GM12878 (cell line): ENCODE data around the gene LBH. TPM values are rescaled to one million over a fixed set of nuclear protein-coding genes. Genes with fewer than 3 reads are reported as not detected.

Experiments used
- CBX3 ChIP-seq: fragments of 200-600 bp; sonication (generic); IDR thresholded peaks from 2 replicates; pipeline ENCODE4 v1.6.1; 2016; ENCODE audit warnings: low read depth, borderline replicate concordance
- ETV6 ChIP-seq, 2 experiments: fragments of 450-650 bp in 1 of 2; IDR thresholded peaks in 1 of 2; conservative IDR thresholded peaks in 1 of 2; 2 replicates each; pipeline ENCODE4 v1.6.1; 2014; ENCODE audit warnings: antibody characterized with exemption in 1 of 2, borderline replicate concordance in 1 of 2, low read depth in 1 of 2, mild to moderate bottlenecking in 1 of 2, moderate library complexity in 1 of 2
- EZH2 ChIP-seq: IDR thresholded peaks from 2 replicates; pipeline ENCODE4 v1.6.1; 2012; ENCODE audit warnings: low read depth, mild to moderate bottlenecking, control low read depth, inconsistent platforms, low read length, borderline replicate concordance; ENCODE audit not compliant: control insufficient read depth
- HDGF ChIP-seq: fragments of 450-650 bp; IDR thresholded peaks from 2 replicates; pipeline ENCODE4 v1.6.1; 2016; ENCODE audit warnings: antibody characterized with exemption
- MYB ChIP-seq: fragments of 150-350 bp; IDR thresholded peaks from 2 replicates; pipeline ENCODE4 v1.6.1; 2014; ENCODE audit warnings: mild to moderate bottlenecking, low read depth, low read length, borderline replicate concordance
- MYC ChIP-seq: IDR thresholded peaks from 2 replicates; pipeline ENCODE4 v1.6.1; 2011; ENCODE audit warnings: mild to moderate bottlenecking, low read length, moderate library complexity, inconsistent platforms; ENCODE audit not compliant: insufficient read depth, insufficient replicate concordance, insufficient read length, severe bottlenecking
- NFXL1 ChIP-seq: fragments of 450-650 bp; IDR thresholded peaks from 2 replicates; pipeline ENCODE4 v1.6.1; 2017; ENCODE audit warnings: antibody characterized with exemption, mild to moderate bottlenecking, borderline replicate concordance
- RAD21 ChIP-seq: IDR thresholded peaks from 2 replicates; pipeline ENCODE4 v1.6.1; 2011; ENCODE audit warnings: mild to moderate bottlenecking, low read depth, low read length, moderate library complexity; ENCODE audit not compliant: insufficient read depth
- SP1 ChIP-seq: IDR thresholded peaks from one replicate; pipeline ENCODE4 v1.6.1; 2011; ENCODE audit warnings: low read depth, low read length
- TCF3 ChIP-seq: IDR thresholded peaks from 2 replicates; pipeline ENCODE4 v1.6.1; 2012; ENCODE audit warnings: low read depth, mild to moderate bottlenecking, low read length, borderline replicate concordance; ENCODE audit not compliant: insufficient read depth
- polyA plus RNA-seq, 11 experiments: library from polyadenylated mRNA; depleted of rRNA in 4 of 11; unstranded in 6 of 11; stranded (reverse) in 5 of 11; fragments of >200 nt; fragmentation: Nextera tagmentation in 4 of 11; fragmentation: Illumina TruSeq in 1 of 11; extraction: Ambion mirVana in 4 of 11; extraction: Trizol in 1 of 11; gene quantifications; 1 replicate in 1 of 11; 2 replicates in 10 of 11; pipeline versions ENCODE4 v1.2.1 to v1.2.3, GENCODE V29; 2011 to 2016; ENCODE audit warnings: inconsistent platforms in 2 of 11, missing spikeins in 2 of 11, low read depth in 1 of 11
- total RNA-seq, 4 experiments: library from RNA; depleted of rRNA in 3 of 4; stranded (reverse); fragments of >200 nt in 3 of 4; fragmentation: Illumina TruSeq in 1 of 4; extraction: Trizol in 1 of 4; gene quantifications; 2 replicates each; pipeline versions ENCODE4 v1.2.1 to v1.2.3, GENCODE V29; 2013 to 2021
- TF ChIP-seq, protein P1 (sequence below): IDR thresholded peaks from 2 replicates; pipeline ENCODE4 v1.6.1; 2011; ENCODE audit warnings: borderline replicate concordance, low read depth, mild to moderate bottlenecking, moderate library complexity, mixed read lengths, low read length; ENCODE audit not compliant: insufficient read depth; ENCODE audit errors: extremely low read length
- TF ChIP-seq, protein P2 (sequence below): fragments of 450-650 bp; IDR thresholded peaks from 2 replicates; pipeline ENCODE4 v1.6.1; 2018; ENCODE audit warnings: mild to moderate bottlenecking, low read depth, moderate library complexity; ENCODE audit not compliant: partially characterized antibody
- TF ChIP-seq, protein P3 (sequence below), 3 experiments: IDR thresholded peaks in 2 of 3; conservative IDR thresholded peaks in 1 of 3; 2 replicates each; pipeline ENCODE4 v1.5.1; 2011; ENCODE audit warnings: low read depth in 3 of 3, low read length in 3 of 3, mild to moderate bottlenecking in 3 of 3, control low read depth in 2 of 3, moderate library complexity in 2 of 3, inconsistent platforms in 1 of 3, mixed read lengths in 1 of 3; ENCODE audit not compliant: control insufficient read depth in 2 of 3, insufficient read depth in 1 of 3; ENCODE audit errors: extremely low read depth in 1 of 3
- TF ChIP-seq, protein P4 (sequence below): IDR thresholded peaks from 2 replicates; pipeline ENCODE4 v1.6.1; 2012; ENCODE audit warnings: low read depth, low read length, improper control_type of control experiment
- TF ChIP-seq, protein P5 (sequence below): fragments of 450-650 bp; IDR thresholded peaks from 2 replicates; pipeline ENCODE4 v1.6.1; 2016; ENCODE audit warnings: mild to moderate bottlenecking
- TF ChIP-seq, protein P6 (sequence below): fragments of 150-350 bp; IDR thresholded peaks from 2 replicates; pipeline ENCODE4 v1.6.1; 2014; ENCODE audit warnings: mild to moderate bottlenecking, low read depth, low read length

LBH gene
- total and polyA plus RNA-seq, 10 of the 15 experiments (the other 5 are each of a cell fraction or from before 2014, with no cell fraction given): 9.3 to 133 (median 34.1) TPM

DNA sequence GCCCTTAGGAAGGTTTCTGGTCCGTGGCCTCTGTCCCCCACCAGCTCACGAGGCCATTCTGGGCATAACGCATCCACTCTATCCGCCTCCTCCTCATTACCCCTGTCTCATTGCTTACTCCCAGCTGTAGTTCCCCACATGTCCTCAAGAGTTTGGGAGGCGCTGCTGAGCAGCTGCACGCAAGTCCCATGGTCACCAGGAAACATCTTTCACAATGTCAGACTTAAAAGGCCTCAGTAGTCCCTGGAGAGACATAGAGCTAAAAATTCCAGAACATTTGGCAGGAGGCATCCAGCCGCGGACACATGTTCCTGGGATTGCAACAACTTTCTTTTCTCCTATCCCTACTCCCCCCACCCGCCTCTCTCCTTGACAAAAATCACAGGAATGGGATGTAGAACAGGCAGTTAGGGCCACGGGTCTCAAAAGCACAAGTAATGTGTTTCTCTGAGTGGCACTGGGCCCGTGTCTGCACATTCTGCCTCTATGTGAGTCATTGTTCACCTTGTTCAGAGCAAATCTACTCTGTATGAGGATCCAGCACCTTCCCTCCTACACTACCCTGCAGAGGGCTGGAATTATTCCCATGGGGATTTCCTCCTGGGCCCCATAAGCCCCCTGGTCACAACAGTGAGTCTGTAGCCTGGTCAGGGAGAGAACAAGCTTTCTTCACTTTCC is 8.1 kb downstream of the LBH start (continued):
- no peak for TF ChIP-seq TCF3
- TF ChIP-seq, protein P1, sequence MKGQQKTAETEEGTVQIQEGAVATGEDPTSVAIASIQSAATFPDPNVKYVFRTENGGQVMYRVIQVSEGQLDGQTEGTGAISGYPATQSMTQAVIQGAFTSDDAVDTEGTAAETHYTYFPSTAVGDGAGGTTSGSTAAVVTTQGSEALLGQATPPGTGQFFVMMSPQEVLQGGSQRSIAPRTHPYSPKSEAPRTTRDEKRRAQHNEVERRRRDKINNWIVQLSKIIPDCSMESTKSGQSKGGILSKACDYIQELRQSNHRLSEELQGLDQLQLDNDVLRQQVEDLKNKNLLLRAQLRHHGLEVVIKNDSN: no peak
- no peak for TF ChIP-seq SP1
- no peak for TF ChIP-seq MYB
- no peak for TF ChIP-seq HDGF
- TF ChIP-seq, protein P2, sequence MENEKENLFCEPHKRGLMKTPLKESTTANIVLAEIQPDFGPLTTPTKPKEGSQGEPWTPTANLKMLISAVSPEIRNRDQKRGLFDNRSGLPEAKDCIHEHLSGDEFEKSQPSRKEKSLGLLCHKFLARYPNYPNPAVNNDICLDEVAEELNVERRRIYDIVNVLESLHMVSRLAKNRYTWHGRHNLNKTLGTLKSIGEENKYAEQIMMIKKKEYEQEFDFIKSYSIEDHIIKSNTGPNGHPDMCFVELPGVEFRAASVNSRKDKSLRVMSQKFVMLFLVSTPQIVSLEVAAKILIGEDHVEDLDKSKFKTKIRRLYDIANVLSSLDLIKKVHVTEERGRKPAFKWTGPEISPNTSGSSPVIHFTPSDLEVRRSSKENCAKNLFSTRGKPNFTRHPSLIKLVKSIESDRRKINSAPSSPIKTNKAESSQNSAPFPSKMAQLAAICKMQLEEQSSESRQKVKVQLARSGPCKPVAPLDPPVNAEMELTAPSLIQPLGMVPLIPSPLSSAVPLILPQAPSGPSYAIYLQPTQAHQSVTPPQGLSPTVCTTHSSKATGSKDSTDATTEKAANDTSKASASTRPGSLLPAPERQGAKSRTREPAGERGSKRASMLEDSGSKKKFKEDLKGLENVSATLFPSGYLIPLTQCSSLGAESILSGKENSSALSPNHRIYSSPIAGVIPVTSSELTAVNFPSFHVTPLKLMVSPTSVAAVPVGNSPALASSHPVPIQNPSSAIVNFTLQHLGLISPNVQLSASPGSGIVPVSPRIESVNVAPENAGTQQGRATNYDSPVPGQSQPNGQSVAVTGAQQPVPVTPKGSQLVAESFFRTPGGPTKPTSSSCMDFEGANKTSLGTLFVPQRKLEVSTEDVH: no peak
- no peak for TF ChIP-seq ETV6 (conservative IDR thresholded peaks at IDR 0.05 in 1 of 2, IDR thresholded peaks at IDR 0.05 in 1 of 2; ENCODE audit: borderline replicate concordance in 1 of 2, low read depth in 1 of 2)
- TF ChIP-seq MYC: no peak
- no peak for TF ChIP-seq NFXL1
- TF ChIP-seq, protein P3, sequence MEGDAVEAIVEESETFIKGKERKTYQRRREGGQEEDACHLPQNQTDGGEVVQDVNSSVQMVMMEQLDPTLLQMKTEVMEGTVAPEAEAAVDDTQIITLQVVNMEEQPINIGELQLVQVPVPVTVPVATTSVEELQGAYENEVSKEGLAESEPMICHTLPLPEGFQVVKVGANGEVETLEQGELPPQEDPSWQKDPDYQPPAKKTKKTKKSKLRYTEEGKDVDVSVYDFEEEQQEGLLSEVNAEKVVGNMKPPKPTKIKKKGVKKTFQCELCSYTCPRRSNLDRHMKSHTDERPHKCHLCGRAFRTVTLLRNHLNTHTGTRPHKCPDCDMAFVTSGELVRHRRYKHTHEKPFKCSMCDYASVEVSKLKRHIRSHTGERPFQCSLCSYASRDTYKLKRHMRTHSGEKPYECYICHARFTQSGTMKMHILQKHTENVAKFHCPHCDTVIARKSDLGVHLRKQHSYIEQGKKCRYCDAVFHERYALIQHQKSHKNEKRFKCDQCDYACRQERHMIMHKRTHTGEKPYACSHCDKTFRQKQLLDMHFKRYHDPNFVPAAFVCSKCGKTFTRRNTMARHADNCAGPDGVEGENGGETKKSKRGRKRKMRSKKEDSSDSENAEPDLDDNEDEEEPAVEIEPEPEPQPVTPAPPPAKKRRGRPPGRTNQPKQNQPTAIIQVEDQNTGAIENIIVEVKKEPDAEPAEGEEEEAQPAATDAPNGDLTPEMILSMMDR (IDR thresholded peaks at IDR 0.05 in 2 of 3, conservative IDR thresholded peaks at IDR 0.05 in 1 of 3; ENCODE audit: control insufficient read depth in 2 of 3, extremely low read depth in 1 of 3, insufficient read depth in 1 of 3, low read depth in 3 of 3, low read length in 3 of 3): peak; percentile 61 to 94 (median 88)
- TF ChIP-seq, protein P4, sequence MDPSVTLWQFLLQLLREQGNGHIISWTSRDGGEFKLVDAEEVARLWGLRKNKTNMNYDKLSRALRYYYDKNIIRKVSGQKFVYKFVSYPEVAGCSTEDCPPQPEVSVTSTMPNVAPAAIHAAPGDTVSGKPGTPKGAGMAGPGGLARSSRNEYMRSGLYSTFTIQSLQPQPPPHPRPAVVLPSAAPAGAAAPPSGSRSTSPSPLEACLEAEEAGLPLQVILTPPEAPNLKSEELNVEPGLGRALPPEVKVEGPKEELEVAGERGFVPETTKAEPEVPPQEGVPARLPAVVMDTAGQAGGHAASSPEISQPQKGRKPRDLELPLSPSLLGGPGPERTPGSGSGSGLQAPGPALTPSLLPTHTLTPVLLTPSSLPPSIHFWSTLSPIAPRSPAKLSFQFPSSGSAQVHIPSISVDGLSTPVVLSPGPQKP: no peak
- TF ChIP-seq, protein P5, sequence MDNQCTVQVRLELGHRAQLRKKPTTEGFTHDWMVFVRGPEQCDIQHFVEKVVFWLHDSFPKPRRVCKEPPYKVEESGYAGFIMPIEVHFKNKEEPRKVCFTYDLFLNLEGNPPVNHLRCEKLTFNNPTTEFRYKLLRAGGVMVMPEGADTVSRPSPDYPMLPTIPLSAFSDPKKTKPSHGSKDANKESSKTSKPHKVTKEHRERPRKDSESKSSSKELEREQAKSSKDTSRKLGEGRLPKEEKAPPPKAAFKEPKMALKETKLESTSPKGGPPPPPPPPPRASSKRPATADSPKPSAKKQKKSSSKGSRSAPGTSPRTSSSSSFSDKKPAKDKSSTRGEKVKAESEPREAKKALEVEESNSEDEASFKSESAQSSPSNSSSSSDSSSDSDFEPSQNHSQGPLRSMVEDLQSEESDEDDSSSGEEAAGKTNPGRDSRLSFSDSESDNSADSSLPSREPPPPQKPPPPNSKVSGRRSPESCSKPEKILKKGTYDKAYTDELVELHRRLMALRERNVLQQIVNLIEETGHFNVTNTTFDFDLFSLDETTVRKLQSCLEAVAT: no peak
- no peak for TF ChIP-seq CBX3
- peak; percentile 69 for TF ChIP-seq RAD21
- TF ChIP-seq, protein P6, sequence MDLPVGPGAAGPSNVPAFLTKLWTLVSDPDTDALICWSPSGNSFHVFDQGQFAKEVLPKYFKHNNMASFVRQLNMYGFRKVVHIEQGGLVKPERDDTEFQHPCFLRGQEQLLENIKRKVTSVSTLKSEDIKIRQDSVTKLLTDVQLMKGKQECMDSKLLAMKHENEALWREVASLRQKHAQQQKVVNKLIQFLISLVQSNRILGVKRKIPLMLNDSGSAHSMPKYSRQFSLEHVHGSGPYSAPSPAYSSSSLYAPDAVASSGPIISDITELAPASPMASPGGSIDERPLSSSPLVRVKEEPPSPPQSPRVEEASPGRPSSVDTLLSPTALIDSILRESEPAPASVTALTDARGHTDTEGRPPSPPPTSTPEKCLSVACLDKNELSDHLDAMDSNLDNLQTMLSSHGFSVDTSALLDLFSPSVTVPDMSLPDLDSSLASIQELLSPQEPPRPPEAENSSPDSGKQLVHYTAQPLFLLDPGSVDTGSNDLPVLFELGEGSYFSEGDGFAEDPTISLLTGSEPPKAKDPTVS: no peak
- no peak for TF ChIP-seq EZH2
